ENCODE data around the gene MFSD6.

- no peak for TF ChIP-seq CTCF (conservative IDR thresholded peaks at IDR 0.05; ENCODE audit: low read depth, low read length)
- no peak for TF ChIP-seq EZH2 (IDR thresholded peaks at IDR 0.05; ENCODE audit: low read length, unreplicated experiment)
Observed at GRCh38 chr2:190417045-190417842, 9.1 kb downstream of the MFSD6 start.

All from PC-3 (cell line).